HepG2 (cell line): ENCODE data around the gene VEPH1. TPM values are rescaled to one million over a fixed set of nuclear protein-coding genes. Genes with fewer than 3 reads are reported as not detected.

Experiments
- ATAC-seq: fragments of 200-7000 bp; cut with Tn5 transposase; 3 replicates; pipeline ENCODE4 v1.9.1; 2020; ENCODE audit warnings: mild to moderate bottlenecking, moderate library complexity
- BruUV-seq: library from RNA; stranded (reverse); fragments of 400-500 nt; replicated peaks from 2 replicates; lab custom pipeline; 2021; lab: Mats Ljungman, UMichigan
- CTCF ChIA-PET: fragments of 300-600 bp; formaldehyde crosslinking; extraction: SDS; loops from one replicate; lab custom pipeline; 2021; ENCODE audit warnings: low total read pairs, inconsistent platforms, low intra/inter-chr PET ratio; lab: Yijun Ruan, JAX
- POLR2A ChIA-PET: fragments of 350-600 bp; sonication (Branson Sonifier 250); formaldehyde crosslinking; loops from one replicate; lab custom pipeline; 2020; ENCODE audit warnings: antibody characterized with exemption, inconsistent platforms; lab: Yijun Ruan, JAX
- DNase-seq: peaks from one replicate; pipeline ENCODE4 v3.0.0-alpha.2; 2015; ENCODE audit warnings: low spot score
- FAIRE-seq: peaks from 3 replicates; lab custom pipeline; 2011; peaks lifted over from hg19 to GRCh38; lab: Jason Lieb, UNC
- H2AFZ ChIP-seq: one replicate; pipeline ENCODE4 v1.6.1; 2011; ENCODE audit warnings: low read length, inconsistent platforms
- H3K27ac ChIP-seq: fragments of 300-600 bp; 3 replicates; pipeline ENCODE4 v1.8.0; 2011; ENCODE audit warnings: mixed run types, mild to moderate bottlenecking, mixed read lengths, low read length, inconsistent platforms; ENCODE audit not compliant: insufficient read depth; ENCODE audit errors: extremely low read length
- H3K27me3 ChIP-seq, 2 experiments: fragments of 200-600 bp in 1 of 2; 2 replicates in 1 of 2; 3 replicates in 1 of 2; pipeline versions ENCODE4 v1.6.0 to v1.8.0; 2011; ENCODE audit warnings: low read length in 2 of 2, mild to moderate bottlenecking in 2 of 2, moderate library complexity in 2 of 2, inconsistent platforms in 1 of 2; ENCODE audit not compliant: insufficient read depth in 2 of 2, control insufficient read depth in 1 of 2
- H3K36me3 ChIP-seq, 2 experiments: fragments of 200-600 bp in 1 of 2; replicated peaks in 1 of 2; 2 replicates in 1 of 2; 3 replicates in 1 of 2; pipeline versions ENCODE4 v1.5.1 to v1.8.0; 2011; ENCODE audit warnings: low read length in 2 of 2, inconsistent platforms in 1 of 2; ENCODE audit not compliant: insufficient read depth in 2 of 2, control insufficient read depth in 1 of 2
- H3K4me1 ChIP-seq: 2 replicates; pipeline ENCODE4 v1.5.1; 2012; ENCODE audit warnings: low read length, inconsistent platforms; ENCODE audit not compliant: insufficient read depth
- H3K4me2 ChIP-seq: 2 replicates; pipeline ENCODE4 v1.6.0; 2011; ENCODE audit warnings: low read depth, low read length, inconsistent platforms
- H3K4me3 ChIP-seq, 3 experiments: fragments of 200-600 bp in 1 of 3; sonication (generic), shearing (Covaris generic) in 1 of 3; replicated peaks in 1 of 3; 2 replicates each; pipeline ENCODE4 v1.5.1; 2011 to 2016; ENCODE audit warnings: low read length in 3 of 3, inconsistent platforms in 2 of 3, low read depth in 2 of 3, mild to moderate bottlenecking in 2 of 3, control low read depth in 1 of 3, mixed read lengths in 1 of 3; ENCODE audit not compliant: insufficient read depth in 1 of 3
- H3K79me2 ChIP-seq: one replicate; pipeline ENCODE4 v1.6.1; 2011; ENCODE audit warnings: low read length, inconsistent platforms; ENCODE audit not compliant: insufficient read depth
- H3K9ac ChIP-seq: 2 replicates; pipeline ENCODE4 v1.6.0; 2011; ENCODE audit warnings: mild to moderate bottlenecking, low read depth, low read length, inconsistent platforms; ENCODE audit not compliant: insufficient read depth
- H3K9me3 ChIP-seq: 2 replicates; pipeline ENCODE4 v1.5.1; 2012; ENCODE audit warnings: mild to moderate bottlenecking, low read length
- H4K20me1 ChIP-seq: 2 replicates; pipeline ENCODE4 v1.6.0; 2011; ENCODE audit warnings: inconsistent platforms, mild to moderate bottlenecking, low read length, moderate library complexity; ENCODE audit not compliant: insufficient read depth
- CREM ChIP-seq, 2 experiments: sonication (generic) in 1 of 2; formaldehyde crosslinking in 1 of 2; IDR thresholded peaks; 2 replicates each; pipeline versions ENCODE4 v1.4.0 to v1.6.1; 2016 to 2020; ENCODE audit warnings: antibody characterized with exemption in 1 of 2, mild to moderate bottlenecking in 1 of 2, missing genetic modification reagents in 1 of 2
- EZH2 ChIP-seq: conservative IDR thresholded peaks from 2 replicates; pipeline ENCODE4 v1.6.1; 2012; ENCODE audit warnings: mild to moderate bottlenecking, low read depth, low read length, moderate library complexity
- ISX ChIP-seq: sonication (generic); formaldehyde crosslinking; conservative IDR thresholded peaks from 2 replicates; pipeline ENCODE4 v1.5.0; 2020; ENCODE audit warnings: missing genetic modification reagents
- KLF11 ChIP-seq: IDR thresholded peaks from 2 replicates; pipeline ENCODE4 v1.6.1; 2016; ENCODE audit warnings: missing compliant biosample characterization
- KLF15 ChIP-seq: sonication (generic); formaldehyde crosslinking; IDR thresholded peaks from 2 replicates; pipeline ENCODE4 v1.8.1; 2023; ENCODE audit warnings: borderline replicate concordance, mild to moderate bottlenecking, inconsistent platforms, missing genetic modification reagents, mixed read lengths
- NFRKB ChIP-seq: fragments of 450-650 bp; IDR thresholded peaks from 2 replicates; pipeline ENCODE4 v1.6.1; 2017
- NKX3-1 ChIP-seq: sonication (generic); formaldehyde crosslinking; IDR thresholded peaks from 2 replicates; pipeline ENCODE4 v1.5.0; 2020; ENCODE audit warnings: missing genetic modification reagents
- PAX8 ChIP-seq: sonication (generic); formaldehyde crosslinking; IDR thresholded peaks from 2 replicates; pipeline ENCODE4 v1.8.0; 2022; ENCODE audit warnings: mild to moderate bottlenecking, missing genetic modification reagents, borderline replicate concordance
- TP53 ChIP-seq: sonication (generic); formaldehyde crosslinking; conservative IDR thresholded peaks from 2 replicates; pipeline ENCODE4 v1.4.0; 2020; ENCODE audit warnings: missing genetic modification reagents
- U2AF2 ChIP-seq: fragments of 200-400 bp; formaldehyde crosslinking; IDR thresholded peaks from 2 replicates; pipeline ENCODE4 v1.6.1; 2017; ENCODE audit warnings: low read depth, mild to moderate bottlenecking, low read length
- XRCC5 ChIP-seq: fragments of 200-400 bp; formaldehyde crosslinking; optimal IDR thresholded peaks from 2 replicates; pipeline ENCODE3; 2017; ENCODE audit warnings: mild to moderate bottlenecking, low read length
- YY1 ChIP-seq: IDR thresholded peaks from 2 replicates; pipeline ENCODE4 v1.6.1; 2011; ENCODE audit warnings: low read length, low read depth, moderate library complexity, mild to moderate bottlenecking; ENCODE audit not compliant: insufficient read depth, insufficient replicate concordance
- ZNF296 ChIP-seq: sonication (generic); formaldehyde crosslinking; conservative IDR thresholded peaks from 2 replicates; pipeline ENCODE4 v1.5.0; 2020; ENCODE audit warnings: mild to moderate bottlenecking, missing genetic modification reagents
- ZNF326 ChIP-seq: sonication (generic); formaldehyde crosslinking; IDR thresholded peaks from 2 replicates; pipeline ENCODE4 v1.4.0; 2020; ENCODE audit warnings: missing genetic modification reagents, borderline replicate concordance
- ZNF460 ChIP-seq: sonication (generic); formaldehyde crosslinking; IDR thresholded peaks from 2 replicates; pipeline ENCODE4 v1.5.1; 2020; ENCODE audit warnings: missing genetic modification reagents, mild to moderate bottlenecking, borderline replicate concordance
- ZSCAN20 ChIP-seq: sonication (generic); formaldehyde crosslinking; IDR thresholded peaks from 2 replicates; pipeline ENCODE4 v1.4.0; 2020; ENCODE audit warnings: missing genetic modification reagents, mild to moderate bottlenecking, borderline replicate concordance
- WGBS: methylation state at CpG from one replicate; pipeline ENCODE4 v1.1.6; 2017; ENCODE audit warnings: low lambda C conversion rate; 5-methylcytosine and 5-hydroxymethylcytosine counted together
- in situ Hi-C: cut with HindIII; loops from 2 replicates; pipeline ENCODE4 v1.10.0; 2017; ENCODE audit warnings: low pct_unique_long_range_greater_than_20kb; ENCODE audit not compliant: extremely low pct_ligation_motif_present
- intact Hi-C: fragments of 100-400 bp; cut with micrococcal nuclease; formaldehyde crosslinking; loops from one replicate; pipeline ENCODE4 v1.10.0; 2022; ENCODE audit not compliant: unreplicated experiment
- polyA plus RNA-seq, 8 experiments: library from polyadenylated mRNA; depleted of rRNA in 3 of 8; stranded (reverse) in 7 of 8; unstranded in 1 of 8; fragments of >200 nt; fragmentation: Illumina TruSeq in 4 of 8; extraction: Trizol in 4 of 8; gene quantifications; 2 replicates each; pipeline versions ENCODE4 v1.2.1 to v1.2.3, GENCODE V29; 2011 to 2016; ENCODE audit warnings: low read depth in 4 of 8, missing spikeins in 1 of 8, mixed read lengths in 1 of 8; ENCODE audit not compliant: insufficient read depth in 1 of 8
- total RNA-seq, 5 experiments: library from RNA; depleted of rRNA; stranded (reverse); fragments of >200 nt; fragmentation: Illumina TruSeq; extraction: Trizol; gene quantifications; 2 replicates each; pipeline ENCODE4 v1.2.3, GENCODE V29; 2016; ENCODE audit warnings: low read depth in 1 of 5
- TF ChIP-seq, protein P1 (sequence below): sonication (generic); formaldehyde crosslinking; IDR thresholded peaks from 2 replicates; pipeline ENCODE4 v1.4.0; 2020; ENCODE audit warnings: missing genetic modification reagents, borderline replicate concordance

The VEPH1 gene
- total and polyA plus RNA-seq, 2 of the 13 experiments (the other 11 are each of a cell fraction or from before 2014, with no cell fraction given): not detected

DNA sequence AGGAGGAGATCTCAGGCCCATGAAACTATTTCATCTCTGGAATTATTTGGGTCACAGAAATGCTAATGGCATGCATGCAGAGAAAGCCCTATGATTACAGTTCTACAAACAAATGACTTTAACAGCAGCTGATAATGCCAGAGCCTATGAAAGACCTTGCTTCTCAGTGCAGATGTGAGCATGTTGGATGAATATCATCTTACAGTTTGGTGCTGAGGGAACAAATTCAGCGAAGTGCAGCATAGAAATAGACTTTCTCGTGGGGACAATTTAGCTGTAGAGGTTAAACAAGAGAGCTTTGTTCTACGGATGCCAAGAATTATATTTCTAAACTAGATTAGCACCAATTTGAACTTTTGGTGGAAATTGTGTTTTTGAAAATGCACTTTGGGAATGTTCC is 38.9 kb downstream of the VEPH1 start:
- Histone ChIP-seq H4K20me1 (no peaks in the 10 kb centered on the region), H3K27ac (no peak overlapping the region), H3K4me3 (no peak overlapping the region), H3K79me2 (no peaks in the 10 kb centered on the region), H3K36me3 (no peaks in the 10 kb centered on the region), H3K27me3 (no peaks in the 10 kb centered on the region), H3K4me1 (no peaks in the 10 kb centered on the region), H2AFZ (no peak overlapping the region), H3K9me3 (no peaks in the 10 kb centered on the region), H3K4me2 (no peak overlapping the region), H3K9ac (no peak overlapping the region)
- no TSS peak for BruUV-seq
- intact Hi-C loops: no loop called here
- no peak for FAIRE-seq
- 17% methylated on average over 3 of the region's 3 CpGs for WGBS
- ChIA-PET CTCF (no interaction called here), POLR2A (no interaction called here)
- DNase-seq: no peak
- ATAC-seq: no peak
- TF ChIP-seq PAX8: no peak
- no peak for TF ChIP-seq XRCC5
- TF ChIP-seq NKX3-1 (CRISPR knock-in tag): no peak
- TF ChIP-seq U2AF2: no peak
- no peak for TF ChIP-seq ISX
- no peak for TF ChIP-seq ZNF460
- no peak for TF ChIP-seq YY1
- no peak for TF ChIP-seq ZNF326 (CRISPR knock-in tag)
- in situ Hi-C loops: no loop called here

DNA sequence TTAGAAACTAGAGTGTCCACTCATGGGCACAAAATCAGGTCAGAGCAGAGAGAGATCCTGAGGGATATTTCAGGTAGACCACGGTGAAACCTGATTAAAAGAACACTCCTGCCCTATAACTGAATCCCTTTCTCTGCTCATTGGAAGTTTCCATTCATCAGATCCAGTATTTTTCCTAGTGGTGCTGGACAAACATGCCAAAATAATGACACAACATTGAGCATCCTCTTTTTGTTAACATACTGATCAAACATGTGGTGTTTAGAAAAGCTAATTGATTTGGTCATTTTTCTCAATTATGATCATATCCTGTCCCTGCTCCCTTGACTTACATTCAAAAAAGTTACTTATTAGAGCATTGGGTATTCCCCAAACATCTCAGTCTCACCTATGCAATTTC is 39.4 kb downstream of the VEPH1 start:
- H3K9me3 ChIP-seq: no peaks in the 10 kb centered on the region
- ChIA-PET POLR2A (no interaction called here), CTCF (no interaction called here)
- H3K27me3 ChIP-seq: no peaks in the 10 kb centered on the region
- H4K20me1 ChIP-seq: no peaks in the 10 kb centered on the region
- no peaks in the 10 kb centered on the region for H3K4me1 ChIP-seq
- DNase-seq: no peak
- 0% methylated on average over 1 of the region's 1 CpG for WGBS
- no peak for ATAC-seq
- no peaks in the 10 kb centered on the region for H3K79me2 ChIP-seq
- no peak overlapping the region for H3K27ac ChIP-seq
- H3K4me2 ChIP-seq: no peak overlapping the region
- no peaks in the 10 kb centered on the region for H3K36me3 ChIP-seq
- BruUV-seq: no TSS peak
- H3K4me3 ChIP-seq: no peak overlapping the region
- no peak overlapping the region for H3K9ac ChIP-seq
- no peak for FAIRE-seq
- no peak overlapping the region for H2AFZ ChIP-seq
- intact Hi-C loops (no loop called here), in situ Hi-C loops (no loop called here)
- TF ChIP-seq KLF15 (CRISPR knock-in tag) (no peak), CREM (IDR thresholded peaks at IDR 0.05) (no peak), CREM (CRISPR knock-in tag; IDR thresholded peaks at IDR 0.05) (no peak), KLF11 (CRISPR knock-in tag) (no peak), ZSCAN20 (no peak), EZH2 (no peak), ZNF296 (CRISPR knock-in tag) (no peak), NFRKB (no peak), TP53 (CRISPR knock-in tag) (no peak), XRCC5 (no peak)
- TF ChIP-seq, protein P1, sequence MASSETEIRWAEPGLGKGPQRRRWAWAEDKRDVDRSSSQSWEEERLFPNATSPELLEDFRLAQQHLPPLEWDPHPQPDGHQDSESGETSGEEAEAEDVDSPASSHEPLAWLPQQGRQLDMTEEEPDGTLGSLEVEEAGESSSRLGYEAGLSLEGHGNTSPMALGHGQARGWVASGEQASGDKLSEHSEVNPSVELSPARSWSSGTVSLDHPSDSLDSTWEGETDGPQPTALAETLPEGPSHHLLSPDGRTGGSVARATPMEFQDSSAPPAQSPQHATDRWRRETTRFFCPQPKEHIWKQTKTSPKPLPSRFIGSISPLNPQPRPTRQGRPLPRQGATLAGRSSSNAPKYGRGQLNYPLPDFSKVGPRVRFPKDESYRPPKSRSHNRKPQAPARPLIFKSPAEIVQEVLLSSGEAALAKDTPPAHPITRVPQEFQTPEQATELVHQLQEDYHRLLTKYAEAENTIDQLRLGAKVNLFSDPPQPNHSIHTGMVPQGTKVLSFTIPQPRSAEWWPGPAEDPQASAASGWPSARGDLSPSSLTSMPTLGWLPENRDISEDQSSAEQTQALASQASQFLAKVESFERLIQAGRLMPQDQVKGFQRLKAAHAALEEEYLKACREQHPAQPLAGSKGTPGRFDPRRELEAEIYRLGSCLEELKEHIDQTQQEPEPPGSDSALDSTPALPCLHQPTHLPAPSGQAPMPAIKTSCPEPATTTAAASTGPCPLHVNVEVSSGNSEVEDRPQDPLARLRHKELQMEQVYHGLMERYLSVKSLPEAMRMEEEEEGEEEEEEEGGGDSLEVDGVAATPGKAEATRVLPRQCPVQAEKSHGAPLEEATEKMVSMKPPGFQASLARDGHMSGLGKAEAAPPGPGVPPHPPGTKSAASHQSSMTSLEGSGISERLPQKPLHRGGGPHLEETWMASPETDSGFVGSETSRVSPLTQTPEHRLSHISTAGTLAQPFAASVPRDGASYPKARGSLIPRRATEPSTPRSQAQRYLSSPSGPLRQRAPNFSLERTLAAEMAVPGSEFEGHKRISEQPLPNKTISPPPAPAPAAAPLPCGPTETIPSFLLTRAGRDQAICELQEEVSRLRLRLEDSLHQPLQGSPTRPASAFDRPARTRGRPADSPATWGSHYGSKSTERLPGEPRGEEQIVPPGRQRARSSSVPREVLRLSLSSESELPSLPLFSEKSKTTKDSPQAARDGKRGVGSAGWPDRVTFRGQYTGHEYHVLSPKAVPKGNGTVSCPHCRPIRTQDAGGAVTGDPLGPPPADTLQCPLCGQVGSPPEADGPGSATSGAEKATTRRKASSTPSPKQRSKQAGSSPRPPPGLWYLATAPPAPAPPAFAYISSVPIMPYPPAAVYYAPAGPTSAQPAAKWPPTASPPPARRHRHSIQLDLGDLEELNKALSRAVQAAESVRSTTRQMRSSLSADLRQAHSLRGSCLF (CRISPR knock-in tag): no peak
